Measurements from ENCODE around the gene HOXC9.

HOXC9 gene

DNA sequence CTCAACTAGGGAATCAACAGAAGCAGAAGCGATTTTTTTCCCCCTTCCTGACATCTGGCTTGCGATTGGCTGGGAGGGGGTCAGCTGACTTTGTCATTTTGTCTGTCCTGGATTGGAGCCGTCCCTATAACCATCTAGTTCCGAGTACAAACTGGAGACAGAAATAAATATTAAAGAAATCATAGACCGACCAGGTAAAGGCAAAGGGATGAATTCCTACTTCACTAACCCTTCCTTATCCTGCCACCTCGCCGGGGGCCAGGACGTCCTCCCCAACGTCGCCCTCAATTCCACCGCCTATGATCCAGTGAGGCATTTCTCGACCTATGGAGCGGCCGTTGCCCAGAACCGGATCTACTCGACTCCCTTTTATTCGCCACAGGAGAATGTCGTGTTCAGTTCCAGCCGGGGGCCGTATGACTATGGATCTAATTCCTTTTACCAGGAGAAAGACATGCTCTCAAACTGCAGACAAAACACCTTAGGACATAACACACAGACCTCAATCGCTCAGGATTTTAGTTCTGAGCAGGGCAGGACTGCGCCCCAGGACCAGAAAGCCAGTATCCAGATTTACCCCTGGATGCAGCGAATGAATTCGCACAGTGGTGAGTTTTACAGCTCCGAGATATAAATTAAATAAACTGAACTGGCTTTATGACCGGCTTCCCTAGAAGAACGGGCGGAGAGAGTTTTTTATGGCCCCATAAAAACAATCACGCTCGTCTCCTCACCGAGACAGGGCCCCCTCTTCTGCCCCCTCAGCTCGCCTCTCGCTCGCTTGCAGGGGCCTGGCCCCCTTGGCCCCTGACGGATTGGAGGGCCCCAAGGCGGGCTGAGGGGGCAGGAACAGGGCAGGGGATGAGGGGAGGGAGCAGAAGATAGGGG lies 28.6 kb downstream of the HOXC9 start, which contains the start of gene HOXC6:
Gene HOXC6 (plus strand): TSS at position 127 of the 888 bp plus-strand sequence. CDS start 82 bp downstream, at position 209.
- DNase-seq, result no peak

- DNase-seq, result no peak
Measured at GRCh38 chr12:54029529-54030441, 29.8 kb downstream of the HOXC9 start.

GRCh38 chr12:54030442-54030801 lies 30.5 kb downstream of the HOXC9 start:
- DNase-seq, result no peak

DNA sequence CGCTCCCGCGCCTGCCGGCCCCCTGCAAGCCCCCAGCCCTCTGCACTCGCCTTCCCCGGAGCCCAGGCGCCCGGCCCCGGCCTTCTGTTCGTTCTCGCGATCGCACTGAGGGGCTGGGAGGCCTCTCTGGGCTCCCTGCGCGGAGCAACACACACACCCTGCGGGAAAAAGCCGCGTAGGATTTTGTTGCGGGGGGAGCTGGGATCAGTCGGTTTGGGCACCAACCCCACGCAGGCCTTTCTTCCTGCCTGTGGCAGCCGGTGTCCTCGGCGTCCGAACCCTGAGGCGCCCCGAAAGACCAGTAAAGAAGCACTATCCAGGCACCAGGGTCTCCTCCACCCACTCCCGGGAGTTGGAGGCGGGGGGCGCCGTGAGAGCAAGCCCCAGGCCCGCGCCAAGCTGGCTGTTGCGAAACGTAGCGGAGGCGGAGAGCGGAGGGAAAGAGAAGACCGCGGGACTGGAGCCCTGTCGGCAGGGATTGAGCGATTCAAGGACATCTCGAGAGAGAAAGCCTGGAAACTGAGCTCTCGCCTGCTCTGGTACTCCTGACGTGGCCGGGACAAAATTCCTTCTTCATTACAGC lies 31.0 kb downstream of the HOXC9 start:
- no peak for DNase-seq

GRCh38 chr12:54031480-54031879 lies 31.5 kb downstream of the HOXC9 start:
- DNase-seq, result no peak

DNA sequence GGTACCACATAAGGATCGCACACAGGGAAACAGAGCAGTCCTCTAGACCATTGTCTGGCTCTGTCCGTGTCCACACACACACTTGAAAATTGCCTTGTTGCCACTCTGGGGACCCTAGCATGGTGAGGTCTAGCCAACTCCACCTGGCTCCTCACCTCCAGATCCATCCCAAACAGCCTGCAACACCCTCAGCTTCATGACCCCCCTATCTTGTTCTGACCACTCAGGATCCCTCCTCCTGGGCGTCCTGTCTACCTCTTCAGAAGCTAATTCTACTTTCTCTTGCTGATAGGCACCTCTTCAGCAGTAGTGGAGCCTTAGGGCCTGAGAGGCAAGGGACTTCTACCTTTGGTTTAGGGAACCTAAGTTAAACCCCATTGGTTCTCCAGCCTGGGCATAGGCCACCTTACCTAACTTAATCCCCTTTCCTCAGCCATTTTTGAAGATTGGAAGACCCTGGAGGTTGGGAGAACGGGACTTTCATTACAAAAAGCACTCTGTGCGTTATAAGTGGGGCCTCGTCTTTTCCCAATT lies 32.2 kb downstream of the HOXC9 start:
- no peak for DNase-seq

GRCh38 chr12:54032627-54033100 lies 32.7 kb downstream of the HOXC9 start, which contains the start of gene HOXC5:
Gene HOXC5 (plus strand): TSS chr12:54033050. CDS start chr12:54033123, 73 bp downstream.
- peak; percentile 85 for DNase-seq

DNA sequence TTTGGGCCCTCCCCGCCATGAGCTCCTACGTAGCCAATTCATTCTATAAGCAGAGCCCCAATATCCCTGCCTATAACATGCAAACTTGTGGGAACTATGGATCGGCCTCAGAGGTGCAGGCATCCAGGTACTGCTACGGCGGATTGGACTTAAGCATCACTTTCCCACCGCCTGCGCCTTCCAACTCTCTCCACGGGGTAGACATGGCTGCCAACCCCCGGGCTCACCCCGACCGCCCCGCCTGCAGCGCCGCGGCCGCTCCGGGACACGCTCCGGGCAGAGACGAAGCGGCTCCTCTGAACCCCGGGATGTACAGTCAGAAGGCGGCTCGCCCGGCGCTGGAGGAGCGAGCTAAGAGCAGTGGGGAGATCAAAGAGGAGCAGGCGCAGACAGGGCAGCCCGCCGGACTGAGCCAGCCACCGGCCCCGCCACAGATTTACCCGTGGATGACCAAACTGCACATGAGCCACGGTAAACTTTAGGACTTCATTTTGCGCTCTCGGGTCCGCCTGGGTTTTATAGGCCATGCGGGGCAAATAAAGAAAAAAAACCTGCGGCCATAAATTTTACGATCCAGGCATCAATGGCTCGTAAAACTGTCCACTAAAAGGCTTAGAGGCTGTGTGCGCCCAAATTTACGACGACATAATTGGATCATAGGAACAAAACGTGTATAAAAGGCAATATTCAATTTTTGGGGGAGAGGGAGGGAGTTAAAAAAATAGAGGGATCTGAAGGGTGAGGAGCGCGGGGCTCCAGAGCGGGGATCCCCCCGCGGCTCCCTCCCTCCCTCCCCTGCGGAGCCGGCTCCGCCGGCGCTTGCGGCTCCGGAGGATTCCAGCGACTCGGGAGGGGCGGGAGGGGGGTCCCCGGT lies 33.4 kb downstream of the HOXC9 start:
- DNase-seq, result peak; percentile 42

DNA sequence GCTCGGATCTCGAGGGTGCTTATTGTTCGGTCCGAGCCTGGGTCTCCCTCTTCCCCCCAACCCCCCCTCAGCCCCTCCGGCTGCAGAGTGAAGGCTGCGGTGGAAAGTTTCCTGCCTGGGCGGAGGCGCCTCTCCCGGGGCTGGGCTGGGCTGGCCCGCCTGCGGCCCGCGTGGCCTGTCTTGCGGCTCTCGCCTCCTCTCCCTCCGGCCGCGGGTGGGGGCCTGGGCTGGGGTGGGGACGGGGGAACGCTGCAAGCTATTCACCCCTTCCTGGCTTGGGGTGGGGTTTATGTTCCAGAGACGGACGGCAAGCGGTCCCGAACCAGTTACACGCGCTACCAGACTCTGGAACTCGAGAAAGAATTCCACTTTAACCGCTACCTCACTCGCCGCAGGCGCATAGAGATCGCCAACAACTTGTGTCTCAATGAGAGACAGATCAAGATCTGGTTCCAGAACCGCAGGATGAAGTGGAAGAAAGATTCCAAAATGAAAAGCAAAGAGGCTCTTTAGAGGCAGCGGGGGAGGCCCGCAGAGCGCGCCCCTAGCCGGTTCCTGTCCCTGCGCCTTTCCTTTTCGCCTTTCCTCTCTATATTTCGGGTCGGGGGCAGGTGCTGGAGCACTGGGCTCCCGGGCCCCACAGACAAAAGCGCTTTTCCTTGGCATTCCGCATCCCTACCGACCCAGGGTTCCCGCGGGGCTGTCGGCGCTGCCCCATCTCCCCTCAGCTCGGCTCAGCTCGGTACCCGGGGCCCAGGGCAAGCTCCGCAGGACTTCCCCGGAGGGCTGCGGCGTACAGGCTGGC lies 34.2 kb downstream of the HOXC9 start:
- no peak for DNase-seq

DNA sequence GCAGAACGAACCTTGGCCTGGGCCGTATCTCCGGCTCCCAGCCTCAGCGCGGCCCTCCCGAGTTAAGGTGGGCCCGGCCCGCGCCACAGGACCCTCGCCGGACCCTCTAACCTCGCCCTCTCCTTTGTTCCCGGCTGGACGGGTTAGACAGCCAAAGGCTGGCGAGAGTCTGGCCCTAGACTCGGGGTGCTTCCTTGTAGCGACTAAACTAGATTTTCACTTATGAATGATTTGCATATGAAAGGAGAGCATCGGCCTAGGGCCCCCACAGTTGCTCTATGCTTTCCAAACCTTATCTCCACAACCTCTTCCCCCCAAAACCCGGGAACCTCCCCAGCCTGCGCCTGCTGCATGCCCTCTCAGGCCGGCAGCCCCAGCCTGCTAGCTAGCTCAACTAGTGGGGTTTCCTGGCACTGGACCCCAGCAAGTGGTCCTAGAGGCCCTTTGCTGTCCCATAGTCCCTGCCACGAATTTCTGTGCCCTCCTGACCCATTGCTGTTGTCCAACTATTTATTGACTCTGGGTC lies 34.9 kb downstream of the HOXC9 start:
- no peak for DNase-seq

- DNase-seq, result no peak
Measured at GRCh38 chr12:54035568-54036264, 35.8 kb downstream of the HOXC9 start.

GRCh38 chr12:54036620-54037359 lies 36.8 kb downstream of the HOXC9 start:
- peak; percentile 61 for DNase-seq

DNA sequence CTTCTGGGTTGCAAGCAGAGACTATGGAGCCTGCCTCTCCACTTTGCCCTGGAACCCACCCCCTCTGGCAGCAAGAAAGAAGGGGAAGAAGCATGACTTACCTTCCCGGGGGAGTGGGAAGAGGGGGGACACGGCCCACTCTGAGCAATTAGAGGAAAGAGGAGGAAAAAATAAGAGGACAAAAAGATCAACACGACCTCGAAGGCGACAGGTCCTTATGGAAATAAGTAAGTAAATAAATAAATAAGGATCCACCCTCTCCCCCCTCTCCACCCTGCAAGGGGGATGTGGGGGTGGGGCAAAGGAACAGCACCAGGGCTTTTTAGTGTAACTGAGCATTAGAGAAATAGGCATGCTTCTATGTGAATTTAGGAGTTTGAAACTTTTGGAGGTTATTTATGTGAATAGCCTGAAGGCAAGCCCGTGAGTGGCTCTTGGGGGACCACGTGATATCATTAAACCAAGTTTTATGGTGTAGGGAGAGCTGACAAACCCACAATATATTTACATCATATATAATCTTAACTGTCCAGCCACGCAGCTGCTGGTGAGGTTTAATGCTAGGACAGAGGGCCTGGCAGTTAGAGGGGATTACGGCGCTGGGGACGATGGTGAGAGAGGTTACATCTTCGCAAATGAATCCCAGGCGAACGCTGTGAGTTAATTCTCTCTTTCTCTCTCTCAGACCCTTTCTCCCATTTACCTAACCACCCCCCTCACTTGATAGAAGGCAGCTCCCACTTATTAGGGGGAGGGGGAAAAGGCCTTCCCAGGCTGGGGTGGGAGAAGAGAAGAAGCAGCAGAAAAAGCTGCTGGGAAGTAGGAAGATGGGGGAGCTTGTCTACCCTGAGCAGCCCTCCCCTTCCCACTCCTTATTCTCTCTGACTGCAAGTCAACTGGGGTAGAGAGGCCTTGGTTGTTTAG lies 37.7 kb downstream of the HOXC9 start:
- DNase-seq, result no peak

GRCh38 chr12:54038284-54038870 lies 38.4 kb downstream of the HOXC9 start:
- peak; percentile 70 for DNase-seq

DNA sequence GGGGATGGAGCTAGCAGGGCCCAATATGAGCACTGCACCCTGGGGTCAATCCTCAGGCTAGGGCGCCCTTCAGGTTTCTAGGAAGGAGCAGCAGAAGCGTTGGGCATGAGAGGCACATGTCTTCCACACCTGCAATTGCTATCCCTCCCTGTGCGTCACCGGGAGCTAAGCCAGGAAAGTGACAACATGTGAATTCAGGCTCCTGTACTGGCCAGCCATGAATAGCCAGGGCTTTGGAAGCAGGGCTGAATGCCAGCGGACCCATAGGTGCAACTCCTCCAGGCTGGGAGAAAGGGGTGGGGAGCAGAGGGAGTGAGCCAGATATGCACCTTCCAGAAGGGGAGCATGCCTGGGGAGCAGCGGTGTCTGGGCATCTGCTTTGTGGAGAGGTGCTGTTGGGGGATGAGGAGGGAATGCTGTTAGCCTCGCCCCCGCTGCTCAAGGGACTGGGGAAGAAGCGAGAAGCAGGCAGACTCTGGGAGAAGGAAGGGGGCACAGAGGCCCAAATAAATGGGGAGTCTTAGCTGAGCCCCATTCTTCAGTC lies 39.0 kb downstream of the HOXC9 start:
- peak; percentile 83 for DNase-seq

- DNase-seq, result no peak
Measured at GRCh38 chr12:54039417-54040147, 39.6 kb downstream of the HOXC9 start.

- DNase-seq, result no peak
Measured at GRCh38 chr12:54040148-54040494, 40.2 kb downstream of the HOXC9 start.

Data from NCI-H1092 (cell line).